OCI-LY3 (cell line): Measurements from ENCODE around the gene PARVA.

Experiments used
- H2AFZ ChIP-seq: fragments of 200-600, 300-600 bp; shearing (Covaris generic); 2 replicates; pipeline ENCODE4 v1.6.0; 2014; ENCODE audit warnings: antibody characterized with exemption, low read depth, low read length
- H3K27ac ChIP-seq: fragments of 200-600, 300-600 bp; sonication (generic); 2 replicates; pipeline ENCODE4 v1.5.1; 2014; ENCODE audit warnings: mild to moderate bottlenecking, low read length, moderate library complexity, mixed read lengths
- H3K27me3 ChIP-seq: fragments of 200-600, 300-600 bp; sonication (generic); 2 replicates; pipeline ENCODE4 v1.6.1; 2014; ENCODE audit warnings: low read depth, low read length, mixed read lengths
- H3K36me3 ChIP-seq: fragments of 200-600, 300-600 bp; sonication (generic); replicated peaks from 2 replicates; pipeline ENCODE3; 2014; ENCODE audit warnings: low read depth, low read length, mixed read lengths
- H3K4me1 ChIP-seq: fragments of 300-600, 200-600 bp; sonication (generic); 2 replicates; pipeline ENCODE4 v1.6.1; 2014; ENCODE audit warnings: low read length, mixed read lengths
- H3K4me2 ChIP-seq: fragments of 200-600, 300-600 bp; sonication (generic); 2 replicates; pipeline ENCODE4 v1.6.1; 2014; ENCODE audit warnings: low read length, mixed read lengths
- H3K4me3 ChIP-seq: fragments of 300-600, 200-600 bp; sonication (generic); 2 replicates; pipeline ENCODE4 v1.5.1; 2014; ENCODE audit warnings: antibody characterized with exemption, mild to moderate bottlenecking, low read length, moderate library complexity
- H3K79me2 ChIP-seq: fragments of 300-600, 200-600 bp; shearing (Covaris generic); 2 replicates; pipeline ENCODE4 v1.6.1; 2014; ENCODE audit warnings: mild to moderate bottlenecking, low read length, mixed read lengths
- H3K9ac ChIP-seq: fragments of 300-600, 200-600 bp; shearing (Covaris generic); 2 replicates; pipeline ENCODE4 v1.6.0; 2014; ENCODE audit warnings: mild to moderate bottlenecking, low read length, moderate library complexity
- H3K9me3 ChIP-seq: fragments of 200-600, 300-600 bp; shearing (Covaris generic); 2 replicates; pipeline ENCODE4 v1.6.1; 2014; ENCODE audit warnings: low read length, mixed read lengths; ENCODE audit not compliant: insufficient read depth
- H4K20me1 ChIP-seq: fragments of 200-600, 300-600 bp; sonication (generic); 2 replicates; pipeline ENCODE4 v1.6.1; 2016; ENCODE audit warnings: low read length, mixed read lengths; ENCODE audit not compliant: insufficient read depth
- EZH2phosphoT487 ChIP-seq: fragments of 200-600 bp; shearing (Covaris generic); IDR thresholded peaks from 2 replicates; pipeline ENCODE4 v1.6.1; 2018; ENCODE audit warnings: antibody characterized with exemption, mixed run types, low read depth
- TF ChIP-seq, protein P1 (sequence below): fragments of 200-600, 300-600 bp; sonication (generic); IDR thresholded peaks from 2 replicates; pipeline ENCODE4 v1.5.1; 2014; ENCODE audit warnings: antibody characterized with exemption, low read length, low read depth

The PARVA gene

DNA sequence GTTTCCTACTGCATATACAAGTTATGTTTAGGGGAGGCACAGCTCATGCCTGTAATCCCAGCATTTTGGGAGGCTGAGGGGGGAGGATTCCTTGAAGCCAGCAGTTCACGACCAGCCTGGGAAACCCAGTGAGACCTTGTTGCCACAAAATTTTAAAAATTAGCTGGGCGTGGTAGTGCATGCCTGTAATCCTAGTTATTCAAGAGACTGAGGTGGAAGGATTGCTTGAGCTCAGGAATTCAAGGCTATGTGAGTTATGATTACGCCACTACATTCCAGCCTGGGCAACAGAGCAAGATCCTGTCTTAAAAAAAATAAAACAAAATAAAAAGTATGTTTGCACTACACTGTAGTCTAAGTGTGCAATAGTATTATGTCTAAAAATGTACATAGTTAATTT is 188.0 kb downstream of the PARVA start:
- Histone ChIP-seq H3K79me2 (no peaks in the 10 kb centered on the region), H3K4me3 (no peak overlapping the region), H3K9ac (no peak overlapping the region), H3K4me2 (no peak overlapping the region), H3K4me1 (no peaks in the 10 kb centered on the region), H3K36me3 (no peaks in the 10 kb centered on the region), H3K27me3 (peaks cover 13% of the 10 kb centered on the region; the same call in 1 of the 2 replicates), H3K27ac (no peak overlapping the region), H4K20me1 (no peaks in the 10 kb centered on the region), H3K9me3 (no peaks in the 10 kb centered on the region), H2AFZ (no peak overlapping the region)
- TF ChIP-seq, protein P1, sequence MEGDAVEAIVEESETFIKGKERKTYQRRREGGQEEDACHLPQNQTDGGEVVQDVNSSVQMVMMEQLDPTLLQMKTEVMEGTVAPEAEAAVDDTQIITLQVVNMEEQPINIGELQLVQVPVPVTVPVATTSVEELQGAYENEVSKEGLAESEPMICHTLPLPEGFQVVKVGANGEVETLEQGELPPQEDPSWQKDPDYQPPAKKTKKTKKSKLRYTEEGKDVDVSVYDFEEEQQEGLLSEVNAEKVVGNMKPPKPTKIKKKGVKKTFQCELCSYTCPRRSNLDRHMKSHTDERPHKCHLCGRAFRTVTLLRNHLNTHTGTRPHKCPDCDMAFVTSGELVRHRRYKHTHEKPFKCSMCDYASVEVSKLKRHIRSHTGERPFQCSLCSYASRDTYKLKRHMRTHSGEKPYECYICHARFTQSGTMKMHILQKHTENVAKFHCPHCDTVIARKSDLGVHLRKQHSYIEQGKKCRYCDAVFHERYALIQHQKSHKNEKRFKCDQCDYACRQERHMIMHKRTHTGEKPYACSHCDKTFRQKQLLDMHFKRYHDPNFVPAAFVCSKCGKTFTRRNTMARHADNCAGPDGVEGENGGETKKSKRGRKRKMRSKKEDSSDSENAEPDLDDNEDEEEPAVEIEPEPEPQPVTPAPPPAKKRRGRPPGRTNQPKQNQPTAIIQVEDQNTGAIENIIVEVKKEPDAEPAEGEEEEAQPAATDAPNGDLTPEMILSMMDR: no peak
- no peak for TF ChIP-seq EZH2phosphoT487

DNA sequence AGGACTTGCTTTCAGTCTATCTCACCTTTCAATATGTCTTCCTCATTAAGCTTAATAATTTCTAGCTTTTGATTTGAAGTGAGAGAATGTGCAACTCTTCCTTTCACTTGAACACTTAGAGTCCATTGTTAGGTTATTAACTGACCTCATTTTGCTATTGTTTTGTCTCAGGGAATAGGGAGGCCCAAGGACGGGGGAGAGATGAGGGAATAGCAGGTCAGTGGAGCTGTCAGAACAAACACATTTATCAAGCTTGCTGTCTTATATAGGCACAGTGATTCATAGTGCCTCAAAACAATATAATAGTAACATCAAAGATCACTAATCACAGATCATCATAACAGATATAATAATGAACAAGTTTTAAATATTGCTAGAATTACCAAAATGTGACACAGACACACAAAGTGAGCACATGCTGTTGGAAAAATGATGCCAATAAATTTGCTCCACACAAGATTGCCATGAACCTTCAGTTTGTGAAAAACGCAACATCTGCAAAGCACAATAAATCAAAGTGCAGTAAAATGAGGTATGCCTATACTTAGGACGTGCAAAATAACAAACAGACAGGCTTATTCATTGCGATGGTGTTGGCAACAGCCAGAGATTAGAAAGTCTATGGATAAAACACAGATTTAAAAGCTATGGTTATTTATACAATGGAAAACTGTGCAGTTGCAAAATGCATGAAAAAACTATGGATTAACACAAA is 190.5 kb downstream of the PARVA start:
- Histone ChIP-seq H3K79me2 (no peaks in the 10 kb centered on the region), H3K4me2 (no peak overlapping the region), H3K4me1 (no peaks in the 10 kb centered on the region), H4K20me1 (no peaks in the 10 kb centered on the region), H2AFZ (no peak overlapping the region), H3K36me3 (no peaks in the 10 kb centered on the region), H3K27ac (no peak overlapping the region), H3K4me3 (no peak overlapping the region), H3K27me3 (peaks cover 3% of the 10 kb centered on the region; the same call in 1 of the 2 replicates), H3K9ac (no peak overlapping the region), H3K9me3 (no peaks in the 10 kb centered on the region)
- TF ChIP-seq EZH2phosphoT487: no peak
- TF ChIP-seq, protein P1: no peak

DNA sequence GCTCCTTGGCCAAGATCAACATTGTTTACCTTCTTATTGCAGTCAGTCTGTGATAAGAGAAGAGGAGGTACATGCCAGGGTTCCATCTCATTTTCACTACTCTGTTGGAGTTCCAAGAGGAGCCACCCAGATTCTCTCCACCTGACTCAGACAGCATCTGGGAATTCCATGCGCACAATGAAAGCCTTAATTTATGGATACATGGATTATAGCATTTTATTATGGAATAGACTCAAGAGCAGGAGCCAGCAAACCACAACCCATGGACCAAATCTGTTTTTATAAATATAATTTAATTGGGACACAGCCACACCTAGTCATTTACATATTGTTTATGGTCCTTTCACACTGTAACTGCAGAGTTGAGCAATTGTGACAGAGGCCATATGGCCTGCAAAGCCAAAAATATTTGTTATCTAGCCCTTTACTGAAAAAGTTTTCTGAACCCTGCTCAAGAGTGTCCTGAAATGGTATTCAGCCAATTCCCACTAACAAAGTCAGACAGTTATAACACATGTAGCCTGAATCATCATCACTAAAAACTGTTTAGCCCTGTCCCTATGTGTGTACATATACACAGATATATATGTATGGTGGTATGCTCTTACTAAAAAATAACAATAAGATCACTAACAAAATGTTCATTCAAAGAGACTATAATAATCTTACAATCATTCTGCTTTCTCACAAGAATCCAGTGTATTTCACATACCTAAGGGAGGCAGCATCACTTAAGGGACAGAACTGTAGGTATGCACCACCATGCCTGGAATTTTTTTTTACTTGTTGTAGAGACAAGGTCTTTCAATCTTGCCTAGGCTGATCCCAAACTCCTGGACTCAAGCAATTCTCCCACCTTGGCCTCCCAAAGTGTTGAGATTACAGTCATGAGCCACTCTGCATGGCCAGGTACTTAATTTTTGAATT is 192.4 kb downstream of the PARVA start:
- H3K27me3 ChIP-seq: peaks cover 13% of the 10 kb centered on the region
- no peak overlapping the region for H3K9ac ChIP-seq
- no peaks in the 10 kb centered on the region for H3K4me1 ChIP-seq
- H3K4me2 ChIP-seq: no peak overlapping the region
- no peaks in the 10 kb centered on the region for H3K36me3 ChIP-seq
- H2AFZ ChIP-seq: no peak overlapping the region
- TF ChIP-seq, protein P1: no peak
- TF ChIP-seq EZH2phosphoT487: no peak
- H4K20me1 ChIP-seq: no peaks in the 10 kb centered on the region
- H3K79me2 ChIP-seq: no peaks in the 10 kb centered on the region
- no peaks in the 10 kb centered on the region for H3K9me3 ChIP-seq
- H3K4me3 ChIP-seq: no peak overlapping the region
- no peak overlapping the region for H3K27ac ChIP-seq
